ENCODE measurements around the gene WIPF3.

DNA sequence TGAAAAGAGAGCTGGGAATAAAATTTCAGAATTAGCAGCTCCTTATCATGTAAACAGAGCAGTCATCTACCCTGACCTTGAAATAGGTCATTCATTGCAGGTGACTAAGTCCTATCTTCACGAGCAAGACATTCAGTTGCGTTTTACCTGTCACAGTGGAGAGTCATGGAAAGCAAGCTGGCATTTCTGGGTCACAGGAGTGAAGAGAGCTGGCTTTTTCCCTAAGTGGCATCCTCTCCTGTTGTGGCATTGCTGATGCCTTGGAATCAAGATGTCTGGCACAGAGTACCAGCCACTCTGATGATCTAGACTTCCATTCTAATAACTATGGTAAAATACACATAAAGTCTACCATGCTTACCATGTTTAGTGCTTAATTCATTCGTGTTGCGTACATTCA, 112.5 kb downstream of the WIPF3 start:
- TF ChIP-seq, protein P1, sequence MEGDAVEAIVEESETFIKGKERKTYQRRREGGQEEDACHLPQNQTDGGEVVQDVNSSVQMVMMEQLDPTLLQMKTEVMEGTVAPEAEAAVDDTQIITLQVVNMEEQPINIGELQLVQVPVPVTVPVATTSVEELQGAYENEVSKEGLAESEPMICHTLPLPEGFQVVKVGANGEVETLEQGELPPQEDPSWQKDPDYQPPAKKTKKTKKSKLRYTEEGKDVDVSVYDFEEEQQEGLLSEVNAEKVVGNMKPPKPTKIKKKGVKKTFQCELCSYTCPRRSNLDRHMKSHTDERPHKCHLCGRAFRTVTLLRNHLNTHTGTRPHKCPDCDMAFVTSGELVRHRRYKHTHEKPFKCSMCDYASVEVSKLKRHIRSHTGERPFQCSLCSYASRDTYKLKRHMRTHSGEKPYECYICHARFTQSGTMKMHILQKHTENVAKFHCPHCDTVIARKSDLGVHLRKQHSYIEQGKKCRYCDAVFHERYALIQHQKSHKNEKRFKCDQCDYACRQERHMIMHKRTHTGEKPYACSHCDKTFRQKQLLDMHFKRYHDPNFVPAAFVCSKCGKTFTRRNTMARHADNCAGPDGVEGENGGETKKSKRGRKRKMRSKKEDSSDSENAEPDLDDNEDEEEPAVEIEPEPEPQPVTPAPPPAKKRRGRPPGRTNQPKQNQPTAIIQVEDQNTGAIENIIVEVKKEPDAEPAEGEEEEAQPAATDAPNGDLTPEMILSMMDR (IDR thresholded peaks at IDR 0.05; ENCODE audit: low read depth, low read length, poor library complexity, severe bottlenecking): no peak
- no peak for TF ChIP-seq EZH2phosphoT487 (IDR thresholded peaks at IDR 0.05; ENCODE audit: borderline replicate concordance, low read length)
